ENCODE data around the gene DNAH3. TPM values are rescaled to one million over a fixed set of nuclear protein-coding genes. Genes with fewer than 3 reads are reported as not detected.

DNAH3 gene
- total and polyA plus RNA-seq, 2 of the 8 experiments (the other 6 are each of a cell fraction or from before 2014, with no cell fraction given) = 0.57 to 0.71 TPM

GRCh38 chr16:20942256-20942655 lies 208.4 kb downstream of the DNAH3 start:
- no peak overlapping the region for H3K23ac ChIP-seq (ENCODE audit: insufficient read length)
- H3K27me3 ChIP-seq (replicated peaks in 1 of 4; ENCODE audit: control insufficient read depth in 3 of 4, extremely low read depth in 1 of 4, insufficient read depth in 3 of 4, low read length in 3 of 4) = no peaks in the 10 kb centered on the region
- no peak overlapping the region for H4K91ac ChIP-seq (replicated peaks; ENCODE audit: insufficient read length, low read length)
- no peak for TF ChIP-seq CTCF (IDR thresholded peaks at IDR 0.05; ENCODE audit: control extremely low read depth in 1 of 3, insufficient read depth in 1 of 3, low read depth in 1 of 3, low read length in 3 of 3)
- no peak for TF ChIP-seq CHD1 (IDR thresholded peaks at IDR 0.05; ENCODE audit: low read depth, low read length)
- TF ChIP-seq RNF2 (IDR thresholded peaks at IDR 0.05; ENCODE audit: borderline replicate concordance, low read depth, low read length, missing control alignments, poor library complexity, severe bottlenecking) = no peak
- TF ChIP-seq ATF3 (IDR thresholded peaks at IDR 0.05; ENCODE audit: insufficient read depth, low read depth, low read length) = no peak
- TF ChIP-seq RAD21 (IDR thresholded peaks at IDR 0.05 in 1 of 2, conservative IDR thresholded peaks at IDR 0.05 in 1 of 2; ENCODE audit: low read depth in 2 of 2, low read length in 2 of 2) = no peak
- no peak for TF ChIP-seq SIN3A (conservative IDR thresholded peaks at IDR 0.05 in 1 of 2, IDR thresholded peaks at IDR 0.05 in 1 of 2; ENCODE audit: low read depth in 1 of 2, low read length in 2 of 2)
- TF ChIP-seq CHD2 (IDR thresholded peaks at IDR 0.05; ENCODE audit: low read length) = no peak
- H3K14ac ChIP-seq (ENCODE audit: insufficient read length) = no peak overlapping the region
- H3K9ac ChIP-seq (replicated peaks in 1 of 4; ENCODE audit: extremely low read depth in 1 of 4, low read depth in 3 of 4, low read length in 3 of 4) = no peak overlapping the region
- no peak for FAIRE-seq
- H2AFZ ChIP-seq (ENCODE audit: low read length) = peak overlapping the region; percentile 24; the same call in 1 of the 2 replicates
- H3K79me2 ChIP-seq (ENCODE audit: control insufficient read depth in 1 of 2, insufficient read depth in 2 of 2, low read length in 2 of 2) = no peaks in the 10 kb centered on the region
- ChIA-PET POLR2A (ENCODE audit: partially characterized antibody) (no interaction called here), CTCF (ENCODE audit: partially characterized antibody) (interaction anchor here (0.9 to 1.4 kb wide), 2 partner anchors 12 to 16 kb away, joined by 3 to 4 read pairs; no protein-coding TSS in a partner anchor)
- no peak for DNase-seq (ENCODE audit: low read depth in 1 of 2, low spot score in 2 of 2)
- H3K4me1 ChIP-seq (replicated peaks in 1 of 4; ENCODE audit: control insufficient read depth in 3 of 4, insufficient read depth in 4 of 4, low read length in 3 of 4) = no peaks in the 10 kb centered on the region
- no peak overlapping the region for H2BK5ac ChIP-seq (ENCODE audit: low read depth, low read length)
- no peak overlapping the region for H2BK12ac ChIP-seq (ENCODE audit: low read depth, low read length)
- no peaks in the 10 kb centered on the region for H4K20me1 ChIP-seq (replicated peaks in 1 of 2; ENCODE audit: control insufficient read depth in 1 of 2, insufficient read depth in 2 of 2, low read length in 2 of 2)
- no peak overlapping the region for H3K27ac ChIP-seq (ENCODE audit: low read depth, low read length)
- H3K79me1 ChIP-seq (ENCODE audit: low read depth, low read length) = no peaks in the 10 kb centered on the region
- peaks cover 0 to 2% of the 10 kb centered on the region in 2 experiments; a peak in 1 of 4 replicates for H3K9me3 ChIP-seq (ENCODE audit: insufficient read depth in 2 of 2, low read depth in 1 of 2, low read length in 1 of 2)
- H3K36me3 ChIP-seq (ENCODE audit: control insufficient read depth in 2 of 4, insufficient read depth in 4 of 4, low read length in 3 of 4) = no peaks in the 10 kb centered on the region
- no peak overlapping the region for H3K4me3 ChIP-seq (ENCODE audit: extremely low read depth in 1 of 4, insufficient read depth in 2 of 4, low read depth in 3 of 4, low read length in 4 of 4)
- H3K56ac ChIP-seq (replicated peaks; ENCODE audit: insufficient read length, low read depth, low read length) = no peak overlapping the region
- no peak overlapping the region for H2AK5ac ChIP-seq (ENCODE audit: low read depth, low read length)
- 0 out of 2 replicates have a peak, but pooled peaks cover 2% of the 10 kb centered on the region for H3K23me2 ChIP-seq (ENCODE audit: low read depth, low read length)
- no peak overlapping the region for H4K5ac ChIP-seq (ENCODE audit: insufficient read length, low read depth, low read length)
- no peak overlapping the region for H3K4ac ChIP-seq (replicated peaks; ENCODE audit: insufficient read length, low read depth, low read length)
- no peak overlapping the region for H2BK20ac ChIP-seq (ENCODE audit: low read length)
- H2BK15ac ChIP-seq (ENCODE audit: low read length) = no peak overlapping the region
- H2BK120ac ChIP-seq (replicated peaks; ENCODE audit: low read depth, low read length) = no peak overlapping the region
- no peak overlapping the region for H3K4me2 ChIP-seq (ENCODE audit: insufficient read depth in 1 of 2, low read depth in 2 of 2, low read length in 2 of 2)
- WGBS, 2 experiments (ENCODE audit: extremely low coverage in 1 of 2, insufficient coverage in 1 of 2, insufficient read length in 1 of 2, insufficient replicate concordance in 2 of 2, low coverage in 1 of 2, low lambda C conversion rate in 2 of 2, missing lambda C conversion rate in 1 of 2) = 91% methylated on average over 4 of the region's 4 CpGs; no CpG with 5 or more reads in 1 of the 2 experiments
- H3K18ac ChIP-seq (ENCODE audit: extremely low read depth, low read length) = no peak overlapping the region
- H4K8ac ChIP-seq (ENCODE audit: extremely low read depth, insufficient read depth, low read length) = no peak overlapping the region

Measured in H1 (cell line).